OCI-LY3 (cell line): Measurements from ENCODE around the gene PTGER2.

Experiments used
- CTCF ChIP-seq: fragments of 200-600, 300-600 bp; sonication (generic); IDR thresholded peaks from 2 replicates; pipeline ENCODE4 v1.5.1; 2014; ENCODE audit warnings: antibody characterized with exemption, low read length, low read depth
- EZH2phosphoT487 ChIP-seq: fragments of 200-600 bp; shearing (Covaris generic); IDR thresholded peaks from 2 replicates; pipeline ENCODE4 v1.6.1; 2018; ENCODE audit warnings: antibody characterized with exemption, mixed run types, low read depth

GRCh38 chr14:52328276-52328675, 14.2 kb downstream of the PTGER2 start:
- TF ChIP-seq CTCF (no peak), EZH2phosphoT487 (no peak)
